ENCODE results near the gene LMO2. TPM values are rescaled to one million over a fixed set of nuclear protein-coding genes. Genes with fewer than 3 reads are reported as not detected.
"Not testable (repeated sequence)": the region's sequence is repeated elsewhere in the genome, so short reads cannot be mapped to it uniquely, and the experiment has no call there.

Gene LMO2
- total RNA-seq, 2 donors from 2014 or later = 27.1 to 32.9 TPM

- DNase-seq (ENCODE audit: low spot score) = not testable (repeated sequence)
These were observed 53.6 kb downstream of the LMO2 start for GRCh38 chr11:33838234-33838633.

GRCh38 chr11:33837334-33837733, 54.5 kb downstream of the LMO2 start:
- intact Hi-C loops (cut with DNase I) = not testable (repeated sequence)

More at GRCh38 chr11:33838234-33838633, 53.6 kb downstream of the LMO2 start:
- intact Hi-C loops (cut with DNase I) = not testable (repeated sequence)

GRCh38 chr11:33835143-33835878, 56.6 kb downstream of the LMO2 start:
- intact Hi-C loops (cut with DNase I) = no loop called here
- no peak for DNase-seq (ENCODE audit: low spot score)

More at GRCh38 chr11:33837334-33837733, 54.5 kb downstream of the LMO2 start:
- DNase-seq (ENCODE audit: low spot score) = not testable (repeated sequence)

GRCh38 chr11:33832676-33833075, 59.2 kb downstream of the LMO2 start:
- intact Hi-C loops (cut with DNase I) = no loop called here
- DNase-seq (ENCODE audit: low spot score) = no peak

- intact Hi-C loops (cut with DNase I) = no loop called here
These were observed 60.8 kb downstream of the LMO2 start for GRCh38 chr11:33830903-33831648.

GRCh38 chr11:33829430-33830141, 62.3 kb downstream of the LMO2 start:
- intact Hi-C loops (cut with DNase I) = loop anchor here in 1 of 2 donors (10.0 kb wide), 1 partner anchor 465 kb away; no protein-coding TSS in a partner anchor
- no peak for DNase-seq (ENCODE audit: low spot score)

More at GRCh38 chr11:33830903-33831648, 60.8 kb downstream of the LMO2 start:
- DNase-seq (ENCODE audit: low spot score) = no peak

- intact Hi-C loops (cut with DNase I) = loop anchor here in 1 of 2 donors (10.0 kb wide), 1 partner anchor 464 kb away; no protein-coding TSS in a partner anchor
- no peak for DNase-seq (ENCODE audit: low spot score)
These were observed 63.1 kb downstream of the LMO2 start for GRCh38 chr11:33828604-33829429.

GRCh38 chr11:33827206-33827605, 64.7 kb downstream of the LMO2 start:
- no peak for DNase-seq (ENCODE audit: low spot score)
- intact Hi-C loops (cut with DNase I) = loop anchor here in 1 of 2 donors (10.0 kb wide), 1 partner anchor 462 kb away; no protein-coding TSS in a partner anchor

GRCh38 chr11:33825854-33826560, 65.9 kb downstream of the LMO2 start:
- DNase-seq (ENCODE audit: low spot score) = no peak
- intact Hi-C loops (cut with DNase I) = loop anchor here in 1 of 2 donors (10.0 kb wide), 1 partner anchor 461 kb away; no protein-coding TSS in a partner anchor

GRCh38 chr11:33822981-33823380, 68.9 kb downstream of the LMO2 start:
- intact Hi-C loops (cut with DNase I) = loop anchor here in 1 of 2 donors (10.0 kb wide), 1 partner anchor 458 kb away; no protein-coding TSS in a partner anchor
- DNase-seq (ENCODE audit: low spot score) = not testable (repeated sequence)

GRCh38 chr11:33819278-33820035, 72.4 kb downstream of the LMO2 start:
- intact Hi-C loops (cut with DNase I) = loop anchor here in 1 of 2 donors (10.0 kb wide), 1 partner anchor 455 kb away; no protein-coding TSS in a partner anchor

More at GRCh38 chr11:33819278-33820035, 72.4 kb downstream of the LMO2 start:
- DNase-seq (ENCODE audit: low spot score) = no peak

Other genes with a start within 250 kb of the LMO2 start
- gene C11orf91, start 191.2 kb downstream of the LMO2 start, total RNA-seq = 1 to 10 TPM; 1.3 to 2.2 TPM
- 1,000 to 10,000 TPM in 1 of 2 donors, 100 to 1,000 TPM in 1; 654 to 1,001 TPM for gene CD59, start 155.7 kb downstream of the LMO2 start, total RNA-seq
- 10 to 100 TPM; 29.4 to 32.9 TPM for gene FBXO3, start 117.6 kb downstream of the LMO2 start, total RNA-seq
- 100 to 1,000 TPM; 145 to 149 TPM for gene CAPRIN1, start 159.7 kb upstream of the LMO2 start, total RNA-seq
- 10 to 100 TPM; 30.9 to 34.7 TPM for gene NAT10, start 213.6 kb upstream of the LMO2 start, total RNA-seq

All from posterior vena cava (tissue), 2 donors.